NCI-H2227 treated with DMSO at 0.1 percent for 48 hours (cell line): ENCODE measurements around the gene DLG1.
"Not testable (repeated sequence)": the region's sequence is repeated elsewhere in the genome, so short reads cannot be mapped to it uniquely, and the experiment has no call there.

Source experiments
- DNase-seq: peaks from one replicate; lab custom pipeline; 2025; lab: John Stamatoyannopoulos, UW

Gene DLG1

DNA sequence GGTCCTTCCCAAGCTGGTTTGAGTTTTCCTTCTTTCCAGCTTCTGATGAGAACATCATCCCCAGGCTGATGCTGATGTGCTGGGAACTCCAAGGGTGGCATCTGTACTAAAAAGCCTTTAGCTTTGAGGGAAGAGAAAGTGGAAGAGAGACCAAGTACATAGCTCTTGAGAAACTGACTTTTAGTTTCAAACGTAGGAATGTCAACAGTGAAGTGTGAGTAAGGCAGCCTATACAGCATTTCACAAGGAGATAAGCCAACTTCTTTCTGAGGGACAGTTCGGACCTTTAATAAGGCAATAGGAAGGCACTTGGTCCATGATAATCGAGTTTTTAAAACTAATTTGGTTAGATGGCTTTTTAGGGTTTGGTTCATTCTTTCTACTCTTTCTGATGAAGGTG lies 53.7 kb downstream of the DLG1 start:
- DNase-seq, result no peak

- no peak for DNase-seq
Measured at GRCh38 chr3:197242784-197243432, 55.5 kb downstream of the DLG1 start.

DNA sequence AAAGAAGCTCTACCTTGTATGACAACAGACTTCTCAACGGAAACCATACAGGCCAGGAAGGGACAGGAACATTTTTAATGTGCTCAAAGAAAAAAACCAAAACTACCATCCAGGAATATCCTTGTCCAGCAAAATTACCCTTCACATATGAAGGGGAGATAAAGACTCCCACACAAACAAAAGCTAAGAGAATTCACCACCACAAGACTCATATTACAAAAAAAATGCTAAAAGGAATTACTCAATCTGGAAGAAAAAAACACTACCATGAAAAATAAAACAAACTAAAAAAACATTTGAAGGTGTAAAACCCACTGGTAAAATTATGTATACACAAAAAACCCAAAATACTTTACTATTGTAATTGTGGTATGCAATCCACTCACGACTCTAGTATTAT lies 57.2 kb downstream of the DLG1 start:
- DNase-seq, result no peak

DNA sequence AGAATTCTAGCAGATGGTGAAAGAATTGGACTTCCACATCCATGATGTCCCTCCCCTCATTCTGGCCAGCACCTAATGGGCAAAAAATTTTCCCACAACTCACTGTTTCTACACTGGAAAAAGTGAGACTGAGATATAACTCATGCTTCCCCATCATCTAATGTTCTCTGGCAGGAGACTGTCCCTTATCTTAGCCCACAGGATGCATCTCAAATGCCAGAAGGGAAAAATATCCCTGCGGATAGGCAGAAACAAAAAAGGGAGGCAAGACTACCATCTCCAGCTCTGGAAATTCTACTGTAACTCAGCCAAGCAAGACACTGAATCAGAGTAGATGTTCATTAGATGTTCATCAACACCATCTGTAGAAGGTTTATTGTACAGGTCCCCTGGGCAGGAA lies 58.6 kb downstream of the DLG1 start:
- no peak for DNase-seq

- DNase-seq, result no peak
Measured at GRCh38 chr3:197238842-197239241, 59.6 kb downstream of the DLG1 start.

DNA sequence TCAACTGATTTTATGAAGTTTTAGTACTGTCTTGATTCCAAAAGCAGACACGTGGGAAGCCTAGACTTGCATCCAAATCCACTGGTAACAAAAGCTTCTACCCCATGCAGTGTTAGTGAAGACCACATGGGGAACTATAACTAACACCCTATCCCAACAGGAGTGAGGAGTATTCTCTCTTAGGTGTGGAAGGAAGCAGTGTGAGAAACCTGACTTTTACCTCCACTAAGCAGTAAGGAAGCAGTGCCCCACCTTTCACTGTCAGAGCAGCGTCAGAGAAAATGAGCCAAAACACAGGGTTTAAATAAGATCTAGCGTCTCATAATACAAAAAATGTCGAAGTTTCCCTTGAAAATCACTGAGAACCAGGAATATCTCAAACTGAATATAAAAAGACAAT lies 60.5 kb downstream of the DLG1 start:
- no peak for DNase-seq

DNA sequence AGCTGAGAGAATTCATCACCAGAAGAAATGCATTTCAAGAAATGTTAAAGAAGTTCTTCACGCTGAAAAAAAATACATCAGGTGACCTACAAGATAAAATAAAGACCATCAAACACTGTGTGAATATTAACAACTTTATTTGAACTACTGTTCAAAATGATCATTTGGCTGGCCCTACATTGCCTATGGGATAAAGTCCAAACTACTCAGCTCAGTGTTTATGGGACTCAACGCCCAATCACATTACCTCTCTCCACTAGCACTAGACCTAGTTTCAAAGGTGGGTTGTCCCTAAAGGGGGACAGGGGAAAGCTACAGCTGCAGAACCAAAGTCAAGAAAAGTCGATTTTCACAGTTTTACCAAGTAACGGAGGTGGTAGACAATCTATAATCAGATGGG lies 62.0 kb downstream of the DLG1 start:
- DNase-seq, result no peak

DNA sequence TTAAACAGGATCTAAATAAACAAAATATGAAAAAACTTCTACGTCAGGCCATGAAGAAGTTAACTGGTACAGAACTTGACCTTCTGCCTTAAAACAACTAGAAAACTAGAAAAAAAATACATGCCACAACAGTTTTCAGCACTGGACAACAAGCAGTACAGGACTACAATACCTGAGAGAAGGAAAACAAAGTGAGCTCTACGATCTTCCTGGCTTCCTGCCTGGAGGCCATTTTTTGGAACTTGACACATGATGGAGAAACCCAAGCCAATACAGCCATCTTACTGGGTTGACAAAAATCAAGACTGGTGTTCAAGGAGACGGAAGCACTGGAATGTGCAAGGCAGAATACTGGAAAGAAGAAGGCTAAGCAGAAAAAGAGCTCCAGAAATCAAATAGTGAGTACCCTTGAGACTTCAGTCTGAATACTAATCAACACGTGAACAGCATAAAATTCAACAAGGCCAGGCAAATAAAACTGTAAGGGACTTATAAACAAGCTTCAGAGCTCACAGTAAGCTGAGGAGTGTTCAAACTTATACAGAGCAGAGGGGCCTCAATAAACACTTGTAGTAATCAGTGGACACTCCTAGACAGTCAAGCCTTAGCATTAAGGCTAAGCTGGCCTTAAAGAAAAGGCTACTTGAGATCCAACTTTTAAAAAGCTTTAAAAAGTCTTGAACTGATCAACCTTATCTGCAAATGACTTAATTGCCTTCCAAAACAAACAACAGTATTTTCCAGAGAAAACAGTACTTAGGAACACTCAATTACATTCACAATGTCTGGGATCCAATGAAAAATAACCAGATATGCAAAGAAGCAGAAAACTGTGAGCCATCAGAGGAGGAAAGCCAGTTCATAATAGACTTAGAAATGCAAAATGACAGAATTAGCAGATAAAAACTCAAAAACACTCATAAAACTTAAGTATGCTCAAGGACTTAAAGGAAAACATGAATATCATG lies 63.2 kb downstream of the DLG1 start:
- DNase-seq, result no peak

DNA sequence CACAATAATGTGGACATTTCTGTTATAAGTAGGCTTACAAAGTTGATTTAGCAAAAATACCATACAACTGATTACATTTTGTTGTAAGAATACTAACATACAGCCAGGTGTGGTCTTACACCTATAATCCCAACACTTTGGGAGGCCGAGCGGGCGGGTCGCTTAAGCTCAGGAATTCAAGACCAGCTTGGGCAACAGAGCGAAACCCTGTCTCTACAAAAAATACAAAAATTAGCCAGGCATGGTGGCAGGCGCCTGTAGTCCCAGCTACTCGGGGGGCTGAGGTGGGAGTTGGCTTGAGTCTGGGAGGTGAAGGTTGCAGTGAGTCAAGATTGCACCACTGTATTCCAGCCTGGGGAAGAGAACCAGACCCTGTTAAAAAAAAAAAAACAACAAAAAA lies 67.1 kb downstream of the DLG1 start:
- DNase-seq, result no peak

DNA sequence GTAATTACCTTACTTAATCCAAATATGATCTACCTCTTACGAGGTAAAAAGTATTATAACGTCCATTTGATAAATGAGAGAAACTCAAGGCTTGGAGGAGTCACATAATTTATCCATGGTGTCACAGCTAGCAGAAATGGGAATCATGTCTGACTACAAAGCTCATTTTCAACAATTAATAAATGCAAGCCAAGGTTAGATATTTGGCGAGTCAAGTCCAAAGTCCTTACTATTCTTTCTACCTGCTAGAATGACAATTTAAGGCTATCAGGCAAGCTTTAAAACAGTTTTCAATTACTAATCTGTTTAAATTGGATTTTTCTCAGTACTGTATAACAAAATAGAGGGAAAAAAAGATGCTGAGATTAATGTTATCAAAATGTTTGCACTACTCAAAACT lies 68.6 kb downstream of the DLG1 start:
- no peak for DNase-seq

GRCh38 chr3:197229178-197229577 lies 69.2 kb downstream of the DLG1 start:
- no peak for DNase-seq

- no peak for DNase-seq
Measured at GRCh38 chr3:197227780-197228574, 70.4 kb downstream of the DLG1 start.

DNA sequence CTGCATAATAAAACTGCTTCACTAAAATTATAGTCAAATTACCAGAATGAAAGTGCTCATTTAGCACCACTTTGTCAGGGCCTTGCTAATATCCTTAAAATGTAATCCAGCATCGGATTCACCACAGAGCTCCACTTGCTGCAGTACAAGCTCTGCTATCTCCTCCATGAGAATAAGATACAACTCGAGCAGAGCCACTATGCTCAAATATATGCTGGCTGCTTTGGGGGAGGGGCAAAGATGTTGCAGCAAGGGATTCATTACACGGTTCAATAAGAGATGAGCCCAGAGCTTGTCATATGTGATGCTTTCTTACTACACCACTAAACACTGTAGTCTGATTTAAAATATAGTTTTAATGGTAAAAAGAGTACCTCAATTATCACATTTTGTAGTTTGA lies 72.2 kb downstream of the DLG1 start:
- peak; percentile 70 for DNase-seq

GRCh38 chr3:197225579-197225978 lies 72.8 kb downstream of the DLG1 start:
- DNase-seq, result no peak

GRCh38 chr3:197224034-197224444 lies 74.4 kb downstream of the DLG1 start:
- peak; percentile 59 for DNase-seq

DNA sequence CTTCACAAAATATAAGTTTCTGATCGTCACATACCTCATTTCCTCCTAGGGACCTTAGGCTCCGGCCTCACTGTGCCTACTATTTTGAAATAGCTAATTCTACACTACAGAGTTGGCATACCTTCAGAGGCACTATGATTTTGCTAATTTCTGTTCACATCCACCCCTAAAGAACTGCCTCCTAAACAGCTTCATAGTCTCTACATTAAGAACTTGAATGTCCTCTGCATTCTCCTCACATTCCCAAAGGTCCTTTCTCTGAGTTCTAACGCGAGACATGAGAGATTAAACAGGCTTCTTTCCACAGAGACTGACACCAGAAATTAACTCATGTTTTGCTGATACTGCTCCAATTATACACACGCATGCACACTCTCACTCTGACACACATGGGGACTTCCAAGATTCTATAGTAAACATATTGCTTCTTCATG lies 75.5 kb downstream of the DLG1 start:
- no peak for DNase-seq

DNA sequence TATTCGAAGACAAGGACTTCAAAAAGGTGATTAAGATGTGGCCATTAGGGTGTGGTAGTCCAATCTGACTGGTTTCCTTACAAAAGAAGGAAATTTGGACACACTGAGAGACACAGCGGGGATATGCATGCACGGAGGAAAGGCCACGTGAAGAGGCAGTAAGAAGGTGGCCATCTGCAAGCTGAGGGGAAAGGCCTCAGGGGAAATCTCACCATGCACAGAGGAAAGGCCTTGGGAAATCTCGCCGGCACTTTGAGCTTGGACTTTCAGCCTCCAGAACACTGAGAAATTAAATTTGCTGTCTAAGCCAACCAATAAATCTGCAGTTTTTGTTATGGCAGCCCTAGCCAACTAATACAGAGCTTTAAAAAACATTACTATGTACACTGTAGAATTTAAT lies 78.8 kb downstream of the DLG1 start:
- no peak for DNase-seq

- no peak for DNase-seq
Measured at GRCh38 chr3:197218210-197218609, 80.2 kb downstream of the DLG1 start.

DNA sequence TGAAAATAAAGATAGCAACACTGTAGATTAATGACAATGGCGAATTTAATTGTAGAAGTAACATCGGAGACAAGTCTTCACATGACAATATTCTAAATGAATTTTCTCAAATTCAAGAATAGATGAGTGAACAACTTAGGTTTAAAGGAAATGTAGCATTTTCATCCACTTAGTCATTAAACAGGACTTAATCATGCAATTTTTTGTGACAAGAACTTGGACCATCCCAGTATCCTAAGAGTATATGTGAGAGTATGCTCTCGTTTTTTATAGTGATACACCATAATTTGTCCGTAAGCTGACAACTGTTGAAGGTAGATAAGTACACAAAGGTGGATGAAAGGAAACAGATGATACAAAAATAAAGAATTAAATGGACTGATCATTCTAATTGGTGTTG lies 81.5 kb downstream of the DLG1 start:
- DNase-seq, result no peak

- no peak for DNase-seq
Measured at GRCh38 chr3:197216169-197216860, 82.1 kb downstream of the DLG1 start.

GRCh38 chr3:197212290-197212689 lies 86.1 kb downstream of the DLG1 start:
- no peak for DNase-seq

DNA sequence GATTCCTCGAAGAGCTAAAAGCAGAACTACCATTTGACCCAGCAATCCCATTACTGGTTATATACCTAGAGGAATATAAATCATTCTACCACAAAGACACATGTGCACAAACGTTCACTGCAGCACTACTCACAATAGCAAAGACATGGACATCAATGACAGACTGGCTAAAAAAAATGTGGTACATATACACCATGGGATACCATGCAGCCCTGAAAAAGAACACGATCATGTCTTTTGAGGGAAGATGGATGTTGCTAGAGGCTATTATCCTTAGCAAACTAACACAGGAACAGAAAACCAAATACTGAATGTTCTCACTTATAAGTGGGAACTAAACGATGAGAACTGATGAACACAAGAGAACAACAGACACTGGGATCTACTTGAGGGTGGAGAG lies 86.7 kb downstream of the DLG1 start:
- DNase-seq, result not testable (repeated sequence)
